Measurements from ENCODE around the gene GAK. TPM values are rescaled to one million over a fixed set of nuclear protein-coding genes. Genes with fewer than 3 reads are reported as not detected.
A peak's percentile ranks its signal among the peaks of the same experiment; 100 is the strongest.
"Not testable (repeated sequence)": the region's sequence is repeated elsewhere in the genome, so short reads cannot be mapped to it uniquely, and the experiment has no call there.

GAK gene
- total RNA-seq, 1 donor from 2014 or later, result 130 TPM

DNA sequence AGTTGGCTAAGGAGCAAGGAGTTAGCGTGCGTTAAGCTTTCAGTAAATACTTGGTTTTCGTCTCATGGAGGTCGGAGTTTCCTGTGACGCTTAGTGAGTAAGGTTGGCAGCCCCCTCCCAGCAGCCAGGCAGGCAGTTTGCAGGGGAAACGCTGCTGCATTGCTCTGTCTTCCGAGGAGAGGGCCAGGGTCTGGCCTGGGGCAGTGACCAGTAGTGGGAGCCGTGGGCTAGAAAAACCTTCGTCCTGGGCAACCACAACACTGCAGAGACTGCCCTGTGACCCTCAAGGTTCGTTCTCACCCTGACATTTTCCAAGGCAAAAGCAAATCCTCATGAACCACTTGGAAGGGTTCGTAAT, 576 bp upstream of the GAK start:
- DNase-seq, result no peak
- no peaks in the 10 kb centered on the region for H3K27me3 ChIP-seq (ENCODE audit: low read depth)
- intact Hi-C loops (cut with DNase I), result no loop called here
- peak overlapping the region; percentile 96 for H3K27ac ChIP-seq
- H3K4me3 ChIP-seq, result peak overlapping the region; percentile 97
- H3K9me3 ChIP-seq, result no peaks in the 10 kb centered on the region
- H3K4me1 ChIP-seq, result peaks cover 32% of the 10 kb centered on the region
- peak in 1 of 2 donors; percentile 17 for ATAC-seq
- TF ChIP-seq, protein P1, sequence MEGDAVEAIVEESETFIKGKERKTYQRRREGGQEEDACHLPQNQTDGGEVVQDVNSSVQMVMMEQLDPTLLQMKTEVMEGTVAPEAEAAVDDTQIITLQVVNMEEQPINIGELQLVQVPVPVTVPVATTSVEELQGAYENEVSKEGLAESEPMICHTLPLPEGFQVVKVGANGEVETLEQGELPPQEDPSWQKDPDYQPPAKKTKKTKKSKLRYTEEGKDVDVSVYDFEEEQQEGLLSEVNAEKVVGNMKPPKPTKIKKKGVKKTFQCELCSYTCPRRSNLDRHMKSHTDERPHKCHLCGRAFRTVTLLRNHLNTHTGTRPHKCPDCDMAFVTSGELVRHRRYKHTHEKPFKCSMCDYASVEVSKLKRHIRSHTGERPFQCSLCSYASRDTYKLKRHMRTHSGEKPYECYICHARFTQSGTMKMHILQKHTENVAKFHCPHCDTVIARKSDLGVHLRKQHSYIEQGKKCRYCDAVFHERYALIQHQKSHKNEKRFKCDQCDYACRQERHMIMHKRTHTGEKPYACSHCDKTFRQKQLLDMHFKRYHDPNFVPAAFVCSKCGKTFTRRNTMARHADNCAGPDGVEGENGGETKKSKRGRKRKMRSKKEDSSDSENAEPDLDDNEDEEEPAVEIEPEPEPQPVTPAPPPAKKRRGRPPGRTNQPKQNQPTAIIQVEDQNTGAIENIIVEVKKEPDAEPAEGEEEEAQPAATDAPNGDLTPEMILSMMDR (IDR thresholded peaks at IDR 0.05), result no peak
- no peaks in the 10 kb centered on the region for H3K36me3 ChIP-seq

DNA sequence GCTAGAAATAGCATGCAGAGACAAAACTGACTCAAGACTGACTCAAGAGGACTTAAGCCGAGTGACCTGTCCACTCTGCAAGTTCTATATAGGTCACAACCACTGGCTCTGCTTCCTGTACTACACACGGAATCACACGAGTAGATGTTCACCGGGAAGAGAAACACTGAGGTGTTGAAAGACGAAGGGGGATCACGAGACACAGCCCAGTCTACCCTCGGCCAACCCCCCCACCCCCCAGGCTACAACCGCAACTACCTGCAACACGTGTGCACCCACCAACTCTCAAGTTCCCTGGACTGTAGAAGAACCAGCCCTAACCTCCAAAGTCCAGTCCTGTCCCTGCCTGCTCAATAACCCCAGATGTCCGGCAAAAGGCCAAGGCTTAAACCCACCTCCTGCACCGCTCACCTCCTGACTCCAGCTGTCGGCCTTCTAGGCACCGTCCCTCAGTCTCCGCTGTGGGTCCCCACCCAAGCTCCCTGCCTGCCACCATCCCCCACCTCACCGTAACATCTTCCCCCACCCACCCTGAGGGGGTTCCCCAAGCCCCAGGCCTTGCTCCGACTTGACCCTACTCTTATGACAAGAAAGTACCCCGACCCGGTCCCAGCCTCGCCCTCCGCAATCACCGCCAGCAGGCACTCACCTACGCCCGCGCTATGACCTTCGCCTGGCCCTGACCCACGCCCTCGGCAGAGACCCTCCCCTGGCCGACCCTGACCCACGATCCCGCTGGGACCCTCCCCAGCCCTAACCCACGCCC, 739 bp downstream of the GAK start:
- Histone ChIP-seq H3K36me3 (peaks cover 2% of the 10 kb centered on the region), H3K27me3 (ENCODE audit: low read depth) (no peaks in the 10 kb centered on the region), H3K27ac (peak overlapping the region; percentile 96), H3K4me3 (peak overlapping the region; percentile 97), H3K4me1 (peaks cover 34% of the 10 kb centered on the region), H3K9me3 (no peaks in the 10 kb centered on the region)
- intact Hi-C loops (cut with DNase I), result no loop called here
- DNase-seq (no peak), ATAC-seq (peak; percentile 20 to 25)
- TF ChIP-seq, protein P1 (IDR thresholded peaks at IDR 0.05), result no peak

DNA sequence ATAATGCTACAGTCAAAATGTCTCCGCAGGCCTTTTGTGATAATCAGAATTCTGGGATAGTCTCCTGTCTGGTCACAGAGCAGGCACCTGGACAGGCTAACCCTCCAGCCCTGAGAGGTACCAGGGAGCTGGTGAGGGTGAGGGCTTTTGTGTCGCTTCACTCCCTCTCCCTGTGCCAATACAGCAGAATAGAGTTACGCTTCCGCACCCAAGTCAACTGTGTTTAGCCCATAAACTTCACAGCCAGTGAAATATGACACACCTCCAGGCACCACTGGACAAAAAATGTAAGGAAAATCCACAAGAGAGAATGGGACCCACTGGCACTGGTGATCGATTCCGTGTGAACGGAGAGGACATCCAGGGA, 1.3 kb downstream of the GAK start:
- TF ChIP-seq, protein P1 (IDR thresholded peaks at IDR 0.05), result no peak
- Histone ChIP-seq H3K4me3 (peak overlapping the region; percentile 97), H3K9me3 (no peaks in the 10 kb centered on the region), H3K27ac (peak overlapping the region; percentile 96), H3K36me3 (peaks cover 4% of the 10 kb centered on the region), H3K27me3 (ENCODE audit: low read depth) (no peaks in the 10 kb centered on the region), H3K4me1 (peaks cover 39% of the 10 kb centered on the region)
- intact Hi-C loops (cut with DNase I), result no loop called here
- ATAC-seq (no peak), DNase-seq (no peak)

DNA sequence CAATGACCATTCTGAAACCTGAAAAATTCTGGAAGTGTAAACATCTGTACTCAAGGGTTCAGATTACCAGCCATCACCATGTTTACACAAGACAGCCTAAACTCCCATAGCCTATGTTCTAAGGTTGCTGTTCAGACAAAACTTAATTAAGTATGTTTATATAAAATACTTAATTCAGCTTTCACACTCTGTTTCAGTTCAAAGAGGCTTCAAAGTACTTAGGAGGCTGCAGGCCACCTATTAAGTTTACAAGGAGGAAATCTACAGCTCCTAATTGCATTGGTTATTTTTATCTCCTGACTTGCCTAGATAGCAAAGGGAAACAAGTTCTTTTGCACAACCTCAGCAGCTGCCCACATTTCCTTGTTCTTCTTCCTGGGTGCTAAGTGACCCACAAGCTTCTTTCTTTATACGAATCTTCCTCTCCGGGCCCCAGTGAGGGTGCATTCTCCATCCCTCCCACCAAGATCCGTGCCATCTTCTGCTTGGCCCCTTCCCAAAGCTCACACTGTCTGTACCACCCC, 2.0 kb downstream of the GAK start:
- ATAC-seq (no peak), DNase-seq (no peak)
- H3K9me3 ChIP-seq, result no peaks in the 10 kb centered on the region
- H3K4me1 ChIP-seq, result peaks cover 41% of the 10 kb centered on the region
- H3K36me3 ChIP-seq, result peaks cover 4% of the 10 kb centered on the region
- no peaks in the 10 kb centered on the region for H3K27me3 ChIP-seq (ENCODE audit: low read depth)
- intact Hi-C loops (cut with DNase I), result no loop called here
- peak overlapping the region; percentile 97 for H3K4me3 ChIP-seq
- no peak overlapping the region for H3K27ac ChIP-seq
- TF ChIP-seq, protein P1 (IDR thresholded peaks at IDR 0.05), result no peak

DNA sequence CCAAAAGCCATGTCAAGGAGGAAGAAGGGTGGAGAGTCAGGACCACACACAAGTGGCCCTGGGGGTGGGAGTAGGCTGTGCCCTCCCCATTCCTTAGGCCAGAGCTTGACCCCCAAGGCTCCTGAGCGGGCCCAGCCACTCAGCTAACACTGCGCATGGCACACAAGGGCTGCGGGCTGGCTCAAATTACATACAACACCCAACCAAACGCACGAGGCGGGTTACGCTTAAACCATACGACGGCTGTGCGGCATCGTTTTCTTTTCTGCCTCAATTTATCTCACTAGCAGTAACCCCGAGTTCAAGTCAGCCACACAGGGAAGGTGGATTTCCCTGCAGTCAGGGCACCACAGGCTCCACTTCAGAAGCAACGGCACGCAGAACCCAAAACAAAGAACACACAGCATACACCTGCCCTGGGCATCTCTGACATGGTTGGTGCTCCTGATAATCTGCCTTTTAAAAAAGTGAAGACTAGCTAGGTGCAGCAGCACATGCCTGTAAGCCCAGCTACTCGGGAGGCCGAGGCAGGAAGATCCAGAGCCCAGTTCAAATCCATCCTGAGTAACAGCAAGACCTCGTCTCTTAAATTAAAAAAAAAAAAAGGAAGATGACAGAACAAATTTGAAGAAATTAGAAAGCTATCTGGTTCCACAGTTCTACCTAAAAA, 2.9 kb downstream of the GAK start:
- DNase-seq, result no peak
- Histone ChIP-seq H3K9me3 (no peaks in the 10 kb centered on the region), H3K4me1 (peaks cover 45% of the 10 kb centered on the region), H3K36me3 (peaks cover 4% of the 10 kb centered on the region), H3K27ac (no peak overlapping the region), H3K27me3 (ENCODE audit: low read depth) (no peaks in the 10 kb centered on the region), H3K4me3 (no peak overlapping the region)
- ATAC-seq, result no peak
- intact Hi-C loops (cut with DNase I), result no loop called here
- TF ChIP-seq, protein P1 (IDR thresholded peaks at IDR 0.05), result no peak

DNA sequence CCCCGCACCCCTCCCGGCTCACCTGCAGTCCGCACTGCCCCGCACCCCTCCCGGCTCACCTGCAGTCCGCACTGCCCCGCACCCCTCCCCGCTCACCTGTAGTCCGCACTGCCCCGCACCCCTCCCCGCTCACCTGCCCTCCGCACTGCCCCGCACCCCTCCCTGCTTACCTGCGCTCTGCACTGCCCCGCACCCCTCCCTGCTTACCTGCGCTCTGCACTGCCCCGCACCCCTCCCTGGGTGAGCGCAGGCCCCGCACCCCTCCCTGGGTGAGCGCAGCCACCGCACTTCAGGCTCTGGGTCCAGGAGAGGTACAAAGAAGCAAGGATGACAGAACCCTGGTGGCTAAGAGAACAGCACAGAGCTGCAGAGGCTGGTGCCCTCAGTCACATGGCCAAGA, 4.5 kb downstream of the GAK start:
- H3K4me1 ChIP-seq, result peaks cover 36% of the 10 kb centered on the region
- H3K9me3 ChIP-seq; H3K4me3 ChIP-seq; H3K27me3 ChIP-seq (ENCODE audit: low read depth); H3K36me3 ChIP-seq; ATAC-seq; intact Hi-C loops (cut with DNase I); H3K27ac ChIP-seq; DNase-seq: not testable (repeated sequence)

Data from lower lobe of right lung (tissue), 2 donors.